Astrocyte of the spinal cord (primary cell): ENCODE data around the gene CDH24.

ENCODE experiments used
- DNase-seq: peaks from one replicate; pipeline ENCODE4 v3.0.0; 2011; ENCODE audit warnings: low read depth, low spot score
- H3K4me3 ChIP-seq: 2 replicates; pipeline ENCODE4 v1.5.1; 2011; ENCODE audit warnings: low read depth, mild to moderate bottlenecking, low read length, moderate library complexity
- in situ Hi-C: cut with HindIII; loops from 2 replicates; pipeline ENCODE4 v1.10.0; 2017; ENCODE audit warnings: low sequenced_read_pairs
- TF ChIP-seq, protein P1 (sequence below): IDR thresholded peaks from 2 replicates; pipeline ENCODE4 v1.5.1; 2012; ENCODE audit warnings: low read depth, mild to moderate bottlenecking, low read length, inconsistent platforms

Gene CDH24

GRCh38 chr14:23071244-23071920 lies 14.1 kb upstream of the CDH24 start:
- peak; percentile 95 for DNase-seq
- TF ChIP-seq, protein P1, sequence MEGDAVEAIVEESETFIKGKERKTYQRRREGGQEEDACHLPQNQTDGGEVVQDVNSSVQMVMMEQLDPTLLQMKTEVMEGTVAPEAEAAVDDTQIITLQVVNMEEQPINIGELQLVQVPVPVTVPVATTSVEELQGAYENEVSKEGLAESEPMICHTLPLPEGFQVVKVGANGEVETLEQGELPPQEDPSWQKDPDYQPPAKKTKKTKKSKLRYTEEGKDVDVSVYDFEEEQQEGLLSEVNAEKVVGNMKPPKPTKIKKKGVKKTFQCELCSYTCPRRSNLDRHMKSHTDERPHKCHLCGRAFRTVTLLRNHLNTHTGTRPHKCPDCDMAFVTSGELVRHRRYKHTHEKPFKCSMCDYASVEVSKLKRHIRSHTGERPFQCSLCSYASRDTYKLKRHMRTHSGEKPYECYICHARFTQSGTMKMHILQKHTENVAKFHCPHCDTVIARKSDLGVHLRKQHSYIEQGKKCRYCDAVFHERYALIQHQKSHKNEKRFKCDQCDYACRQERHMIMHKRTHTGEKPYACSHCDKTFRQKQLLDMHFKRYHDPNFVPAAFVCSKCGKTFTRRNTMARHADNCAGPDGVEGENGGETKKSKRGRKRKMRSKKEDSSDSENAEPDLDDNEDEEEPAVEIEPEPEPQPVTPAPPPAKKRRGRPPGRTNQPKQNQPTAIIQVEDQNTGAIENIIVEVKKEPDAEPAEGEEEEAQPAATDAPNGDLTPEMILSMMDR: no peak
- in situ Hi-C loops: no loop called here
- H3K4me3 ChIP-seq: peak overlapping the region; percentile 95

GRCh38 chr14:23070262-23071129 lies 13.2 kb upstream of the CDH24 start:
- no peak for DNase-seq
- TF ChIP-seq, protein P1: no peak
- H3K4me3 ChIP-seq: peak overlapping the region; percentile 95
- in situ Hi-C loops: no loop called here

GRCh38 chr14:23069413-23069806 lies 12.1 kb upstream of the CDH24 start:
- in situ Hi-C loops: no loop called here
- TF ChIP-seq, protein P1: no peak
- no peak for DNase-seq
- no peak overlapping the region for H3K4me3 ChIP-seq

DNA sequence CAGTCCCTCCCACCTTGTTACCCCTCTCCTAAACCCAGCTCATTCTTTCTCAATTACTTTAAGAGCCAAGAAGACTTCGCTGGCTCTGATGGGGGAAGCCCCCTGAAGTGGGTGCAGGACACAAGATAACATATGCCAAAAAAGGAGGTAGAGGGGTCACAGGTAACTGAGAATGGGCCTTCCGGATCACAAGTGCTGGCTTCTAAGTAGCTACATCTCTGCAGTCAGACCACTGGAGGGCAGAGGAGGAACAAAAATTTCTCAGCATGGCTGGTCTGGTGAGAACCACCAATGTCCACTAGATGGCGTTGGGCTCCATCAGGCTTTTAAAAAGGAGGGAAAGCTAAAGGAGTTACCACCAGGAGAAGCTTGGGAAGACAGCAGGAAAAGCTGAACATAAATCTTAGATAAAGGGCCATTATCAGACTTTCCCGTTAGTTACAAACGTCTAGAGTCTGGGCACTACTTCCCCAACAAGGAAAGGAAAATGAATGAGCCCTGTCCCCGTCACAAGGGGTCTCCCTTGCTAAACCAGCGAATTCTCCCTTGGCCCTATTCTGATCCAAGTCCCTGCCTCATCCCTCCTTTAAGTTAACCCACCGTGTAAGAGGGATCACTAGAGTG lies 11.6 kb upstream of the CDH24 start:
- H3K4me3 ChIP-seq: peak overlapping the region; percentile 8
- peak; percentile 92 for DNase-seq
- in situ Hi-C loops: no loop called here
- TF ChIP-seq, protein P1: peak; percentile 99

DNA sequence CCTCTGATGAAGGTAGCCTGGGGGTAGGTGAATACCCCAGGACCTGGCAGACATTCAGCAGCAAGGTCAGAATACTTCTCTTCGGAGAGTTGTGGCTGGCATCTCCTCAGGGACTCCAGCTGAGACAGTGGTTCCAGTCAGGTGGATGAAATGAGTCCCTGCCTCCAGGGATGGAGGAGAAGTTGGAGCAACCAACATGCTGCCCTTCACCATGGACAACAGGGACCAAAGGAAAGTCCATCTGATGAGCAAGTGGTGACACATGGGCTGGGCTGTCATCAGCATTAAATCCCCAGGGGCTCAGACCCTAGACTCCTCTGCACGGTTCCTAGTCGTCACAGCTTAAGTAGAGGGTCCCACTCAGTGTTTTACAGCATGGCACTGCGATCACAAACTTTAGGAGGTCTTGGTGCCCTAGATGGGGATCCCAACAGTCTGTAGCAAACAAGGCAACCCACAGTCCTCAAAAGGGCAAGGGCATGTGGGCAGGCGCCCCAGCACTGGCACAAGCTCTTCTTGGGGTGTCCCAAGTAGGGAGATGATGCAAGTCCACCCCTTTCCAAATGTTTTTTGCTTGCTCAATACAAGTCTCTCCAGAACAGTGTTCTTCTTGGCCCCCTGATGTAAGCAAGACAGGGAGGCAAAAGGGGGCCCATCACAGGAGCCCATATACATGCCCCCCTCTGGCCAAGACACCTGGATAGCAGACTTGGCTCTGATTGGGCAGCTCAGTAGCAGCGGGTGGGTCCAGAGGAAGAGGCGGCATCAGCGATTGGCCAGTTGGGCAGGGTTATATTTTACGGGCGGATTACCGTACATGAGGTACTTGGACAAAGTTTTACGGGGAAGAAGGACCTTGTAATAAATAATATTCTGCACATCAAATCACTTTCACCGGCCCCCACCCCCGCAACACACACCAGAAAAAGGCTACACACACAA lies 10.8 kb upstream of the CDH24 start:
- TF ChIP-seq, protein P1: no peak
- in situ Hi-C loops: no loop called here
- peak overlapping the region; percentile 8 for H3K4me3 ChIP-seq
- no peak for DNase-seq
